OCI-LY7 (cell line): Measurements from ENCODE around the gene SPIRE2.

Source experiments
- EZH2phosphoT487 ChIP-seq: fragments of 200-600 bp; sonication (generic); IDR thresholded peaks from 2 replicates; pipeline ENCODE4 v1.6.1; 2018; ENCODE audit warnings: low read depth, borderline replicate concordance, mild to moderate bottlenecking, mixed run types, antibody characterized with exemption, low read length, moderate library complexity, mixed read lengths
- TF ChIP-seq, protein P1 (sequence below): fragments of 200-600 bp; sonication (generic); conservative IDR thresholded peaks from 2 replicates; pipeline ENCODE4 v1.5.1; 2014; ENCODE audit warnings: mild to moderate bottlenecking, antibody characterized with exemption, low read length, moderate library complexity, mixed read lengths

- TF ChIP-seq, protein P1, sequence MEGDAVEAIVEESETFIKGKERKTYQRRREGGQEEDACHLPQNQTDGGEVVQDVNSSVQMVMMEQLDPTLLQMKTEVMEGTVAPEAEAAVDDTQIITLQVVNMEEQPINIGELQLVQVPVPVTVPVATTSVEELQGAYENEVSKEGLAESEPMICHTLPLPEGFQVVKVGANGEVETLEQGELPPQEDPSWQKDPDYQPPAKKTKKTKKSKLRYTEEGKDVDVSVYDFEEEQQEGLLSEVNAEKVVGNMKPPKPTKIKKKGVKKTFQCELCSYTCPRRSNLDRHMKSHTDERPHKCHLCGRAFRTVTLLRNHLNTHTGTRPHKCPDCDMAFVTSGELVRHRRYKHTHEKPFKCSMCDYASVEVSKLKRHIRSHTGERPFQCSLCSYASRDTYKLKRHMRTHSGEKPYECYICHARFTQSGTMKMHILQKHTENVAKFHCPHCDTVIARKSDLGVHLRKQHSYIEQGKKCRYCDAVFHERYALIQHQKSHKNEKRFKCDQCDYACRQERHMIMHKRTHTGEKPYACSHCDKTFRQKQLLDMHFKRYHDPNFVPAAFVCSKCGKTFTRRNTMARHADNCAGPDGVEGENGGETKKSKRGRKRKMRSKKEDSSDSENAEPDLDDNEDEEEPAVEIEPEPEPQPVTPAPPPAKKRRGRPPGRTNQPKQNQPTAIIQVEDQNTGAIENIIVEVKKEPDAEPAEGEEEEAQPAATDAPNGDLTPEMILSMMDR = no peak
- no peak for TF ChIP-seq EZH2phosphoT487
Observed at GRCh38 chr16:89782489-89782888, 45.8 kb upstream of the SPIRE2 start.
